Activated T-cell treated with anti-CD3 and anti-CD28 coated beads for 1 hour (primary cell): ENCODE measurements around the gene SLC25A36.
A peak's percentile ranks its signal among the peaks of the same experiment; 100 is the strongest.

Experiments used
- DNase-seq: peaks from one replicate; pipeline ENCODE4 v3.0.0-alpha.2; 2020; ENCODE audit warnings: low read depth

SLC25A36 gene, protein sequence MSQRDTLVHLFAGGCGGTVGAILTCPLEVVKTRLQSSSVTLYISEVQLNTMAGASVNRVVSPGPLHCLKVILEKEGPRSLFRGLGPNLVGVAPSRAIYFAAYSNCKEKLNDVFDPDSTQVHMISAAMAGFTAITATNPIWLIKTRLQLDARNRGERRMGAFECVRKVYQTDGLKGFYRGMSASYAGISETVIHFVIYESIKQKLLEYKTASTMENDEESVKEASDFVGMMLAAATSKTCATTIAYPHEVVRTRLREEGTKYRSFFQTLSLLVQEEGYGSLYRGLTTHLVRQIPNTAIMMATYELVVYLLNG

DNA sequence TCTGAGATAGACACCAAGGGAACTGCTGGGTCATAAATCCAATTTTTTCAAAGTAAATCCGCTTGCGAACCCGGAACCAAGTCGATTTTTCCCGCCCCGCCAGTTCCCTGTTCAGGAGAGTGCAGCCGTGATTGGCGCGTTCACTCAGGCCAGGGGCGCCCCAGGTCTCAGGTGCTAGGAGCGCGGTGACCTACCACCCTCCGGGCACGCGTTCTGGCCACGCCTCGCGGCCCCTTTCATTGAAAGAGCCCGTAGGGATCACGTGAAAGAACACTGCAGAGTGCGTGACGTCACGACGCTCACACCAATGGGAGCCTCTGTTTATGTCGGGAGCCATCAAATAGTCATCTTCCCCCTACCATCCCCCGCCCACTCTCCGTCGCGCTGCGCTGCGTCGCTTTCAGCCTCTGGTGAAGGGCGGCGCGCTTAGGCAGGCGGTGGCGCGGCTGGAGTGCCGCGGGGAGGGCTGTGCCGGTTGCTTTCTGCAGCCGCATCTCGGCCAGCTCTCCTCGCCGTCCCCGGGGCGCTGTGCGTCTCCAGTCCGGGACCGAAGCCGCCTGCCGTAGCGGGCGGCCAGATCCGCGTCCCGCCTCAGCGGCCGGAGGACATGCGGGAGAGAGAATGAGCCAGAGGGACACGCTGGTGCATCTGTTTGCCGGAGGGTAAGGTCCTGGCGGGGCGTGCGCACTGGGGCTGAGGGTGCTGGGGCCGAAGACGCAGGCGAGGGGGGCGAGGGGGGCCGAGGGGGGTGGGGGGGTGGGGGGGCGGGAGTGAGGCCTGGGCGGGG is at the start of gene SLC25A36:
Gene SLC25A36 (plus strand): TSS at position 403 of the 787 bp plus-strand sequence. CDS start 219 bp downstream, at position 622.
- peak; percentile 92 for DNase-seq

DNA sequence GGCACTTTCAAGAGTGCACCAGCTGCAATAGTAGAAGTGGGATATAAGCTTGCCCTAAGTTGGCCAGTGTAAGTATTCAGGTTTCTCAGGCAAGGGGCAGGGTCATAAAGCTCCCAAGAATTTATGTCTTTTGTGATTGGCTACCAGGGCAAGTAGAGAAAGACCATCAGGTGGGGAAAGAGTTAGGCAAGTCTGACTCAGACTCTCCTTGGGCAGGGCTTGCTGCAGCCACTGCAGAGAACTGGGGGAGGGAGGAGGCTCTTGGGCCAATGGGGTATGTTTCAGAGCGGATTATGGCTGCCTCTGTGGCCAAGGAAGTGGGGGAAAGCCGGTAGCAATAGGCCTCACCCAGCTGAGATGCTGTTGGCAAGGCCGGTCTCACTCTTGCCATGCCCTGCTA is 44.6 kb upstream of the SLC25A36 start:
- DNase-seq: no peak

DNA sequence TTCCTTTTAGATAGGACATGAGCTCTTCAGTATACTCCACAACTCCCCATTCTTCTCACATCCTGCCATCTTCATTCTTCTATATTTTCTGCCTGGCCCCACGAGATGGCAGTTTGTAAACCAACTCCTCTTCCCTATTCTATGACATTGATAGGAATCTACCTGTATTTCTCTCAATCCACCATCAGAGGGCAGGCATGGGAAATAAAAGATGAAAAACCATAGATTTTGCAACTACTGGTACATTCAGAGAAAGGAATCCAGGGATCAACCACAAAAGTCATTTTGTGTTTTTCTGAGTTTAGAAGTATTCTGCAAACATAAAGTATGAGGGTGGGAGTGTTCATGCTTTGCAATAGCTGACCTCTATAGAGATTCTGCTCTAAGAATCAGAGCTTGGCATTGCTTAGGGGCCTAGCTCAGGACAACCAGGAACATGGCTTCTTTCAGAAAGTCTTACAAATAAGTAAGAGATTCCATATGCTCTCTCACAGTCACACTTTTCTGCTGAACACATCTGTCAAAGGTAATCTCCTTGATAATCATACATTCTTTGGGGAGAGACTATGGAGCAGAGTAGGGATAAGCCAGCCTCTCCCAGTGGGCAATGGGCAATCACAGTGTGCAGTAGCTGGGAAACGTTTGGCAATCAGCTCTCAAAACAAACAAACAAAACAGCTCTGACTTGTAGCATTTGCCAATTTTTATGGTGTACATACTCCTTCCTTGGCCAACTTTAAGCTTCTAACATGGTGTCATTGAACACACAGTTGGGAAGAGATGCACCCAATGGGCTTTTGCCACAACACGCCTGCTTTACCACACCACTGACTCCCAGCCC is 43.1 kb upstream of the SLC25A36 start:
- no peak for DNase-seq

DNA sequence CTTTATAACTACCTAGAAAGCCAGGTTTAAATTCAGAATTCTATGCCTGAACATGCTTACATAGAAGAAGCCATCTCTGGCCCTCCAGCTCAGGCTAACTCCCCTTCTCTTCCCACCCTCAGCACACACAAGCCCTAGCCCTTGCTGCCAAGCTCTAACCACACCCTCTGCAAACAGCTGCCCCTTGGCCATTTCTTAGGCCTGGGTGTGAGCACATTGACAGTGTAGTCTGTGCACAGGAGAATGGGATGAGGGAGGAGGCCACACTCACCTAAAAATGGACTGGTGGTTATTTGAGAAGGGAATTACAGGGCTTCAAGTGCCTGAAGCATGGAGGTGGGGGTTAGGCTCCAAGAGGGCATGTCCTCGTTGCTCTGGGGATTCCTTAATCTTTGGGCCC is 42.3 kb upstream of the SLC25A36 start:
- DNase-seq: no peak

DNA sequence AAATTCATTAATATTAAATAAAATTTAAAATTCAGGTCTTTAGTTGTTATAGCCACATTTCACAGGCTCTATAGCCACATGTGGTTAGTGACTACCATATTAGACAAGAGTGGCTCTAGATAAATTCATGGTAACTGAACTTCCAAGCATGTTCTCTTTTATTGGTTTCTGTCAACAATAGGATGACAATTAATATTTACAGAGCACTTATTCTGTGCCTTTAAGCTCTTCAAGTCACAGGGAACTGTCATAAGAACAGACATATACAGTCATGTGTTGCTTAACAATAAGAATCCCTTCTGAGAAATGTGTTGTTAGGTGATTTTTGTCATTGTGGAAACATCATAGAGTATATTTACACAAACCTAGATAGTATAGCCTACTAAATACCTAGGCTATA is 38.8 kb upstream of the SLC25A36 start:
- no peak for DNase-seq

GRCh38 chr3:140903196-140903595 is 38.4 kb upstream of the SLC25A36 start:
- DNase-seq: no peak

DNA sequence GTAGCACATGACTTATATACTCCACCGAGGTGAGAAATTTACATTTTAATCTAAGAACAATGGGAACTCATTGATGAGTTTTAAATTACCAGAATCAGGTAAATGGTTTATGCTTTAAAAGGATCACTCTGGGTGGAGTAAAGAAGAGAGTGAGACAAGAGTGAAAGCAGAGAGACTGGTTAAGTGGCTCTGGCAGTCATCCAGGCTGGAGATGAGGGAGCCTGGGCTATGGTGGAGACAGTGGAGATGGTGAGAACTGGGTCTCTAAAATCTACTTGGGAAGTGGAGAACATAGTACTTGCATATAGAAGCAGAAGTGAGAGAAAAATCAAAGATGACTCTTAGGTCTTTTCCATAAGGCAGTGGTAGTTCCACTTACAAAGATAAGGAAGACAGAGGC is 37.1 kb upstream of the SLC25A36 start:
- DNase-seq: no peak

GRCh38 chr3:140905559-140905958 is 36.1 kb upstream of the SLC25A36 start:
- no peak for DNase-seq

- no peak for DNase-seq
These were observed 34.9 kb upstream of the SLC25A36 start for GRCh38 chr3:140906785-140907184.

- DNase-seq: no peak
These were observed 30.8 kb upstream of the SLC25A36 start for GRCh38 chr3:140910860-140911259.

DNA sequence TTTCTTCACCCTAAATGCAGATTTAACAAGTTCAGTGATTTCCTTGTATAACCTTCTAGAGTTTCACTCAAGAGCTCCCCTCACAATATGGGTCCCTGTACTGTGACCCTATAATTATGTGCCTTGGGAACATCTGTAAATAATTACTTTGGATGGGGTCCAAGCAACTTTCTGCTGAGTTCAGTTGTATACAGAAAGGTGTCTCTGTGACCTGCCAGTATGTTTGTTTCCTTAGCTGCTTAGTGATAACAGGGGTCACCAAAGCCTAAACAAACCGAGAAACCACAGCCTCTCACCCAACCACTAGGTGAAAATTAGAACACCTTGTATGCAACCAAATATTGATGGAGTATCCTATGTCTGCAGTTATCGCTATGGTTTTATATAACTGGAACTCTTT is 29.8 kb upstream of the SLC25A36 start:
- DNase-seq: no peak

DNA sequence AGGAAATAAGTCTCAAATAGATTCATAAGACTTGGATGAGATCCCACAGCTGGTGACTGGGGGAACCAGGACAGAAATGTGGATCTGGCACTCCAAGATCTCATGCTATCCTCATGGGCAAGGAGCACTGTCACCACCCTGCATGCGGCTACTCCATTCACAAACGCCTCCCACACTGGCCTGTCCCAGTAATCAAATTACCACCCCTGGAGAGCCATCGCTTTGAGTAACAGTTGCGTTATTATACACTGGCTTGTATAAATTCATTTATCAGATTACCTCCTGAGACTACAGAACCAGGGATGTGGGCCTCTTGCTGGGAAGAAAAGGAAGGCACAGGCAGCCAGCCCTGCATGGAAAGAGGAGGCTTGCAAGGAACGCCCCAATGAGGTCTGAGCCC is 27.9 kb upstream of the SLC25A36 start:
- DNase-seq: no peak

DNA sequence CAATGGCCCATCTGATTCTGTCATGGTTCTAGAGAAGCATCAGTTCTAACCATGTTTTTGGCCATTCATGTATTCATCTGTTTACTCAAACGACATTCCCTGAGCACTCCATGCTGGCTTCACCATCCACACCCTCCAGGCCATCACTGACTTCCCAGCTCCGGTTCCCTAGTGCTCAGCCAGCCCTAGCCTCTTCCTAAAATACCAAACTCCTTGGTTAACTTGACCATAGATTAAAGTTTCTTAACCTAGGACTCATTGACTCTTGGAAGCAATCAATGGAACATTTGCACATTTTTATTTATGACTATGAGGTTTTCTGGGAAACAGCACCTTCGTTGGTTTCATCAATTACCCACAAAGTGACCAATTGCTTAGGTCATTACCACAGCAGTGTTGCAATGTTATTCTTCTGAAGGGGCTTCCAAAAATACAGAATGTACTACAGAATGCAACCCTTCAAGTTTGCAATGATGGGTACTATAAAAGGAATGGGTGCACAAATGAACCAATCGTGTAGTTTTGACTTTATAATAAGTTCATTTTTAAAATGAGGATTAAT is 27.2 kb upstream of the SLC25A36 start:
- DNase-seq: no peak

GRCh38 chr3:140916603-140917002 is 25.0 kb upstream of the SLC25A36 start:
- DNase-seq: no peak

DNA sequence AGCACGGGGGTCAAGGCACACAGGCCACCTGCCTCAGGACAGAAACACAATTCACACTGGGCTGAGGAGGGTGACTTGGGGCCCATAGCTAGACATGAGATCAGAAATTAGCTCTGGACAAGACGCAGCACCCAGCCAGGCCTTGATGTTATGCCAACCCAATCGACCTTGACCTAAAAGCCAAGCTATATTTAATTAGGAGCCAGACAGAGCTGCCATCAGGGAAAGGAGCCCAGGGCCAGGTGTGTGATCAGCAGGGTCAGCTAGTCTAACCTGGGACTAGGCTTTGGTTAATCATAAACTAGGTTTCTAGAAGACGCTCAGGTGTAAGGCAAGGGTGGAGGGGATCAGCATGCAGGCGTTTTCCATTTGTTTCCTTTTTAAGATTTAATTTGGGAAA is 23.9 kb upstream of the SLC25A36 start:
- no peak for DNase-seq

- DNase-seq: no peak
These were observed 21.6 kb upstream of the SLC25A36 start for GRCh38 chr3:140920029-140920428.

GRCh38 chr3:140922634-140923033 is 19.0 kb upstream of the SLC25A36 start:
- no peak for DNase-seq

DNA sequence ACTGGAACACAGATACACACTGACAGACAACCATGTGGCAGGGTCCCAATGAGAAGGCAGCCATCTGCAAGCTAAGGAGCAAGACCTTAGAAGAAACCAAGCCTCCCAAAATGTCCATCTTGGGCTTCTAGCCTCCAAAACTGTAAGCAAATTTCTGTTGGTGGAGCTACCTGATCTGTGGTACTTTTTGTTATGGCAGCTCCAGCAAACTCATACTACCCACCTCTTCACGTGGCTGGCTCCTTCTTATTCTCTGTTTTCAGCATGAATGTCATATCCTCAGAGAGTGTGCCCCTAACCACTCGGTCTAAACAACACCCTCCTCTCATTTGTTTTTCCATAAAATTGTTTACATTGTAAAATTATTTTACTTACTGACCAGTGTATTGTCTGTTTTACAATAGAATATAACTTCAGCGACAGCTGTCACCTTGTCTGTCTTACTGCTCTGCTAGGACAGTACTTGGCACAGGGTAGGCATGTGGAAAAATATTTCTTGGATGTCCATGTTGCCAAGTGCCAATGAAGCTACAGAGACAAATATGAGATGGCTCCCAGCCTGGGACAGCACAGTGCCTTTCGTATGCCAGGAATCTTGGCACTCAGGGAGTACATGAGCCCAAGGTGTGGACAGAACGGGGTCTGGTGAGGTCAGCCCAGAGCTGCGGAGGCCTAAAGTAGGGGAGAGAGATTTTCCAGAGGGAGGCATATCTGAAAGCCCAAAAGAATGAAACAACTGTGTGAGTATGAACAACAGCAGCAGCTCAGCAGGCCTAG is 17.4 kb upstream of the SLC25A36 start:
- no peak for DNase-seq

DNA sequence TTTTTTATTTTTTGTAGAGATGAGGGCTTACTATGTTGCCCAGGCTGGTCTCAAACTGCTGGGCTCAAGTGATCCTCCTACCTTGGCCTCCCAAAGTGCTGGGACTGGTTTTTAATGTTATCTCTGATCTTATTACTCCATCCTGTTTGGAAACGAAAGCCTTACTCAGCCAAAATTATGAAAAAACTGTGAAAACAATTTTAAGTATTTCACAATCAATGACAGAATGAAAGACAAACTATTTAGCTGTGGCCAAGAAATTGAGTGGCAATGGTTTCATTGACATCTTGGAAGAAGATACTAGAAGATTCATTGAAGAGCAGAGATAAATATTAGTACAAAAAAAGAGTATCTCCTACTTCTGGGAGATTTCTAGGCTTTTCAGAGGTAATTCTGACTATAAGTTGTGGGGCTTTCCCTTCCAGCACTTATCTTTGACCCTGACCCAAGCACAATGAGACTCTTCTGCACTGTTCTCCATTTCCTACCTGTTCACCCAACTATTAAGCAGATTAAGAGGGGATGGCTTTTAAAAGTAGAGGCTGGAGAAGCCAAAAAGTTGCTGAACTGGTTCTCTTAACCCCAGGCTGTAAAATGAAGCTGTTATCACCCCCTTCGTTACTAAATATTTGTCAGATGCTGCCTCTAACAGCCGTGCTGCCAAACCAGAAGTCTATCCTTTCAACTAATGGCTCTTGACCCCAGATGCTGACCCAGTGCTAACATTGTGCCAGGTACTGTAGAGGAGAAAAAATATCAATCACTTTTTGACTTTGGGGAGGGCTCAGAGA is 14.2 kb upstream of the SLC25A36 start:
- no peak for DNase-seq

- no peak for DNase-seq
These were observed 12.2 kb upstream of the SLC25A36 start for GRCh38 chr3:140929446-140929845.

GRCh38 chr3:140931016-140931454 is 10.6 kb upstream of the SLC25A36 start:
- DNase-seq: no peak
